Renal cortex interstitium (tissue), 11 donors: ENCODE measurements around the gene RNF208. TPM values are rescaled to one million over a fixed set of nuclear protein-coding genes. Genes with fewer than 3 reads are reported as not detected.
A peak's percentile ranks its signal among the peaks of the same experiment; 100 is the strongest.

Experiments
- DNase-seq, 11 donors: peaks; one replicate each; pipeline ENCODE4 v3.0.0-alpha.2; 2013; ENCODE audit warnings: low read depth in 9 of 11, low spot score in 4 of 11; ENCODE audit errors: extremely low read depth in 1 of 11
- polyA plus RNA-seq, 3 donors: library from polyadenylated mRNA; unstranded; fragments of 120-200 nt; gene quantifications; one replicate each; pipeline ENCODE4 v1.2.1, GENCODE V29; 2013; ENCODE audit not compliant: insufficient read length in 3 of 3

The RNF208 gene
- polyA plus RNA-seq, 3 donors, result 6.0 to 13.3 (median 13.2) TPM

GRCh38 chr9:137256856-137257255 is 34.8 kb upstream of the RNF208 start:
- no peak for DNase-seq

- DNase-seq, result no peak
Observed at GRCh38 chr9:137256362-137256761, 34.3 kb upstream of the RNF208 start.

- no peak for DNase-seq
Observed at GRCh38 chr9:137255448-137256114, 33.5 kb upstream of the RNF208 start.

GRCh38 chr9:137254624-137255447 is 32.8 kb upstream of the RNF208 start, which contains the start of gene NELFB:
Gene NELFB (plus strand): TSS chr9:137255327.
- DNase-seq, result peak in 10 of 11 donors; percentile 72 to 91 (median 86)

- no peak for DNase-seq
Observed at GRCh38 chr9:137253717-137254623, 31.9 kb upstream of the RNF208 start.

GRCh38 chr9:137252555-137253506 is 30.8 kb upstream of the RNF208 start:
- DNase-seq, result no peak

GRCh38 chr9:137251490-137252268 is 29.6 kb upstream of the RNF208 start:
- DNase-seq, result no peak

GRCh38 chr9:137251194-137251461 is 29.1 kb upstream of the RNF208 start, which contains the start of gene STPG3:
Gene STPG3 (plus strand): TSS chr9:137251286. CDS start chr9:137251287, 1 bp downstream.
- DNase-seq, result no peak

- DNase-seq, result no peak
Observed at GRCh38 chr9:137250329-137251193, 28.5 kb upstream of the RNF208 start.

GRCh38 chr9:137247916-137248175 is 25.8 kb upstream of the RNF208 start:
- DNase-seq, result no peak

- no peak for DNase-seq
Observed at GRCh38 chr9:137247135-137247915, 25.3 kb upstream of the RNF208 start.

- DNase-seq, result no peak
Observed at GRCh38 chr9:137245450-137246421, 23.7 kb upstream of the RNF208 start.

GRCh38 chr9:137244486-137245449 is 22.7 kb upstream of the RNF208 start:
- DNase-seq, result no peak
